GM12891 (cell line): Measurements from ENCODE around the gene MCTP1.
"Not testable (repeated sequence)": the region's sequence is repeated elsewhere in the genome, so short reads cannot be mapped to it uniquely, and the experiment has no call there.

Source experiments
- DNase-seq: peaks from one replicate; pipeline ENCODE4 v3.0.0; 2011; ENCODE audit warnings: low spot score; ENCODE audit not compliant: insufficient read length
- FAIRE-seq: peaks from 2 replicates; lab custom pipeline; 2011; peaks lifted over from hg19 to GRCh38; lab: Jason Lieb, UNC
- PAX5 ChIP-seq: IDR thresholded peaks from 2 replicates; pipeline ENCODE4 v1.6.1; 2011; ENCODE audit warnings: low read length, moderate library complexity, mild to moderate bottlenecking; ENCODE audit not compliant: insufficient read depth, severe bottlenecking
- POLR2A ChIP-seq: IDR thresholded peaks from 2 replicates; pipeline ENCODE4 v1.6.1; 2011; ENCODE audit warnings: low read depth, low read length, control low read depth
- POLR2AphosphoS5 ChIP-seq: IDR thresholded peaks from 2 replicates; pipeline ENCODE4 v1.6.1; 2011; ENCODE audit warnings: low read depth, low read length, control low read depth
- POU2F2 ChIP-seq: IDR thresholded peaks from 2 replicates; pipeline ENCODE4 v1.6.1; 2011; ENCODE audit warnings: low read depth, mild to moderate bottlenecking, control low read depth, low read length, moderate library complexity
- SPI1 ChIP-seq: IDR thresholded peaks from 2 replicates; pipeline ENCODE4 v1.6.1; 2011; ENCODE audit warnings: low read depth, low read length, control low read depth
- TAF1 ChIP-seq: IDR thresholded peaks from 2 replicates; pipeline ENCODE4 v1.6.1; 2011; ENCODE audit warnings: low read depth, low read length, control low read depth

Gene MCTP1

DNA sequence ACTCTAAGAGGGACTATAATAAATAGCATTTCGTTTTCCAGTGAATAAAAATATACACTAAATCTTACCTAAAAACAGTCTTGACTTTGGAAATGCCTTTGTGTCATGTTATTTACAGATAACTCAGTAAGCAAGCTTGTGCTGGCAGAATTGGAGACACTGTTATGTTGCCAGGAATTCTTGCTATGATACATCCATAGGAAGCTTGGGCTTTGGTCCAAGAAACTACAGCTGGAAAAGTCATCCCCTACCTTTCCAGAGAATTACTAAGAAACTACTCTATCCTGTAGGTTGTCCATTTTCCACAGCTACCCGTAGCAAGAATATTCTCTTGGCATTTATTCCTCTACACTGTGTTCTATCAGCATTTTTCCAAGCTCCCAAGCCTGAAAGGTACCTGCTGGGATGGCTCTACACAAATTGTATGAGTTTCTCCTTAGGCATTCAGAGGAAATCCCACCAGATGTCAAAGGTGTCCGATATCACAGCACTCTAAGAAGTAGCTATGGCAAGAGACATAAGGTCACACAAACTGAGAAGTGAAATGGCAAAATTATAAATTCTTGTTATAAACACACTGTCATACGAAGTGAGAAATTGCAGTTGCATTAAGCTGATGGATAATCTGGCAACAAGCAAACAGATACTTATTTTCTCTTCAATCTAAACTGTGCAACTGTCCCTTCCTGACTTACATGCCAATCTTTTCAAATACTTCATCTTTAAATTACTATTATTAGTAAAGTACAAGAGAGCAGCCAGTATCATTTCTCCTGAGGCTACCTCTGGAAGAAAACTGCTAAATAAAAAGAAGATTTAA lies 68.5 kb downstream of the MCTP1 start:
- DNase-seq (no peak), FAIRE-seq (no peak)
- TF ChIP-seq POU2F2 (no peak), POLR2AphosphoS5 (no peak), TAF1 (no peak), SPI1 (no peak), PAX5 (no peak), POLR2A (no peak)

DNA sequence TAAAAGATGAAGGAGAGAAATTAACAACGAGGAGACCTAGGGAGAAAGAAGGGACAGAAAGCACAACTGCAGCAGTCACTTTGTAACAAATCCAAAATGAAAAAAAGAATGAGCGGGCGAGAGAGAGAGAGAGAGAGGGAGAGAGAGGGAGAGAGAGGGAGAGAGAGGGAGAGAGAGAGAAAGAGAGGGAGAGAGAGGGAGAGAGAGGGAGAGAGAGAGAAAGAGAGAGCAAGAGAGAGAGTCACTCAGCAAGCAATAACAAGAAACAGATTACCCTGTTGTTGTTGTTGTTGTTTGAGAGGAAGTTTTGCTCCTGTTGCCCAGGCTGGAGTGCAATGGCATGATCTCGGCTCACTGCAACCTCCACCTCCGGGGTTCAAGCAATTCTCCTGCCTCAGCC lies 77.1 kb downstream of the MCTP1 start:
- not testable (repeated sequence) for FAIRE-seq

GRCh38 chr5:95194856-95195255 lies 90.0 kb downstream of the MCTP1 start:
- FAIRE-seq (no peak), DNase-seq (no peak)
- TF ChIP-seq PAX5 (no peak), TAF1 (no peak), SPI1 (no peak), POU2F2 (no peak), POLR2AphosphoS5 (no peak), POLR2A (no peak)

More for the DNA sequence above, 77.1 kb downstream of the MCTP1 start:
- DNase-seq = not testable (repeated sequence)

DNA sequence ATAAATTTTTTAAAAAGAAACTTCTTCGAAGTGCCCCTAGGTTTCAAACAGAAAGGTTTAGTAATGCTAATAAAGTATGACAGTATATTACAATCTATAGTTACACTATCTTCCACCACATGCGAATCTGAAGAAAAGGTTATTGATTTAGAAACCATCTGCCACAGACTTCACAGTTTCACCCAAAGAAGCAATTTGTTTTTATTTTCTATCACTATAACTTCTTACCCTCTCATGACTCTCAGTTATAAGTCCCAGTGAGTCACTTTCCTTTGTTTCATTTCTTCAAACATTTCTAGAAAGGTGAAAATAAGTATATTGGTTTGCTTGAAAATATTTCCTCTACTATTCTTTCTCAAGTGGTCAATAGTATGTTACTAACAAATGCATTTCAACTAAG lies 93.6 kb downstream of the MCTP1 start:
- TF ChIP-seq POLR2AphosphoS5 (no peak), PAX5 (no peak), TAF1 (no peak), POU2F2 (no peak), POLR2A (no peak), SPI1 (no peak)
- peak; percentile 2 for DNase-seq
- no peak for FAIRE-seq

DNA sequence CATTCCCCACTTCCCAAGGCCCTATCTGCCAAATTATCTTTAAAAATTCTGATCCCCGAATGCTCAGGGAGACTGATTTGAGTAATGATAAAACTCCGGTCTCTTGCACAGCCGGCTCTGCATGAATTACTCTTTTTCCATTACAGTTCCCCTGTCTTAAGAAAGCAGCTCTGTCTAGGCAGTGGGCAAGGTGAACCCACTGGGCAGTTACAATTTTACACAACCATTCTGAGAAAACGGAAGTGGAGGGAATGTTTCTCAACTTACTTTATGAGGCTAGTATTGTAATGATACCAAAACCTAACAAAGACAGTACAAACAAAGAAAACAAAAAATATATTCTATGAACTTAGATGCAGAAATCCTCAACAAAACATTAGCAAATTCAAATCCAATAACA lies 100.0 kb downstream of the MCTP1 start:
- TF ChIP-seq PAX5 = no peak
- no peak for TF ChIP-seq POU2F2
- no peak for TF ChIP-seq TAF1
- TF ChIP-seq SPI1 = no peak
- no peak for TF ChIP-seq POLR2A
- TF ChIP-seq POLR2AphosphoS5 = no peak
- FAIRE-seq = no peak
- no peak for DNase-seq

DNA sequence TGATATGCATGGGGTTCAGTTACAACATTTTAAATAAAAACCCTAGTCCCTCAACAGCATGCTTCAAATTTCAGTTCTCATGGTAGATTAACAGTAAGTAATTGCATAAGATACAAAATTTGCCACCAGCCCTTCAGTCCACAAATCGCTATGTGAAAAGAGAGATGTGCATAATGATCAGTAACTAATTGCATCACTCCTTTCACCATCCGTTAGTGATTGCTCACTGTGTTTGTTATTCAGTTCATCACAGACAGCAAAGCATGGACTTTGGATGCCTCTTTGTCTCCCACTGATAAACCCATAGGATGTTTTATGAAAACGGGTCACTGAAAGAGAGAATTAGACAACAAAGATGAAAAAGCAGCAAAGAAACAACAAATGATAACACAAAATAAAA lies 103.2 kb downstream of the MCTP1 start:
- no peak for DNase-seq
- TF ChIP-seq POU2F2 = no peak
- no peak for TF ChIP-seq SPI1
- TF ChIP-seq PAX5 = no peak
- TF ChIP-seq TAF1 = no peak
- TF ChIP-seq POLR2A = no peak
- no peak for TF ChIP-seq POLR2AphosphoS5
- no peak for FAIRE-seq

DNA sequence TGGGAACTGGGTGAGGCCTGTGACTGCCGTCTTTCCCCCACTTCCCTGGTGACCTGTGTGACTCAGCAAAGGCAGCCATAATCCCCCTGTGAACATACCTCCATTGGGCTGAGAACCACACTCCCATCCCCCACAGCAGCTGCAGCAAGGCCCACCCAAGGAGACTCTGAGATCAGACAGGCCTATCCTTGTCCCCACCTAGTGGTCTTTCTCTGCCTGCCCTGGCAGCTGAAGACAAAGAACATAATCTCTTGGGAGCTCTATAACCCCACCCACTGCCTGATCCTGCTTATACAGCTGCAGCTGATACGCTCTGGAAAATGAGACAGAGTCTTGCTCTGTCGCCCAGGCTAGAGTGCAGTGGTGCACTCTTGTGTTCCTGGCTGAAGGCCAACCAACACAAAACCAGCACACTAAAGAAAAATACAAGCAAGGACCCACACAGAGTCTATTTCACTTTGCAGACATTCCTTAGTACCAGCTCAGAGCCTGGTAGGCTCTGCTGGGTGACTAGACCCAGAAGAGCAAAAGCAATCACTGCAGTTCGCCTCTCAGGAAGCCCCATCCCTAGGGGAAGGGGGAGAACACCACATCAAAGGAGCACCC lies 106.7 kb downstream of the MCTP1 start:
- FAIRE-seq = no peak
- TF ChIP-seq PAX5 (no peak), POLR2AphosphoS5 (no peak), POU2F2 (no peak), TAF1 (no peak), POLR2A (no peak), SPI1 (no peak)

GRCh38 chr5:95177456-95177855 lies 107.4 kb downstream of the MCTP1 start:
- TF ChIP-seq PAX5 = no peak
- TF ChIP-seq POLR2A = no peak
- TF ChIP-seq SPI1 = no peak
- no peak for TF ChIP-seq POLR2AphosphoS5
- no peak for TF ChIP-seq POU2F2
- TF ChIP-seq TAF1 = no peak
- no peak for DNase-seq
- FAIRE-seq = peak; percentile 50

More for the DNA sequence above, 106.7 kb downstream of the MCTP1 start:
- DNase-seq = no peak

DNA sequence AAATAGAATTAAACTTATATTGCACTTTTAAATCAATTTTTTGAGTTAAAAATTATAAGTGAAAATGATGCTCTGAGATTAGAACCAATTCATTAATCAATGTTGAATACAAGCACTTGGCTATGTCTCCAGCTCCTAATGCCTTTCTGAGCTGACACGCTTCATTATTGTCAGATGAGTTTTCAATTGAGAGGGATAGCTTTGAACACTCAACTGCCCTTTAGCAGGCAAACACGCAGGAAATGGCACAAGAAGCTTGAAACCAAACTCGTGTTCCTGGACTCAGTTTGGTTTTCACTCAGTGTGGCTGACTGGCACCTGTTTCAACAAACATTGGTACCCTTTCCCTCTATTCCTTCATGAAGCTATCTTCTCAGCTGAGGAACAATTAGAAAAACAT lies 109.8 kb downstream of the MCTP1 start:
- DNase-seq = no peak
- FAIRE-seq = peak; percentile 28
- TF ChIP-seq PAX5 = no peak
- no peak for TF ChIP-seq TAF1
- no peak for TF ChIP-seq POLR2A
- no peak for TF ChIP-seq SPI1

- DNase-seq = no peak
- FAIRE-seq = no peak
- TF ChIP-seq POLR2AphosphoS5 (no peak), PAX5 (no peak), POU2F2 (no peak), TAF1 (no peak), SPI1 (no peak), POLR2A (no peak)
Observed at GRCh38 chr5:95172659-95173058, 112.2 kb downstream of the MCTP1 start.
